HG02610 (cell line): ENCODE results near the gene PPME1.
"Not testable (repeated sequence)": the region's sequence is repeated elsewhere in the genome, so short reads cannot be mapped to it uniquely, and the experiment has no call there.

ENCODE experiments used
- ATAC-seq: cut with Tn5 transposase; IDR thresholded peaks from one replicate; pipeline ENCODE4 v1.9.1; 2021; ENCODE audit warnings: mild to moderate bottlenecking, moderate library complexity; ENCODE audit not compliant: unreplicated experiment

PPME1 gene, protein sequence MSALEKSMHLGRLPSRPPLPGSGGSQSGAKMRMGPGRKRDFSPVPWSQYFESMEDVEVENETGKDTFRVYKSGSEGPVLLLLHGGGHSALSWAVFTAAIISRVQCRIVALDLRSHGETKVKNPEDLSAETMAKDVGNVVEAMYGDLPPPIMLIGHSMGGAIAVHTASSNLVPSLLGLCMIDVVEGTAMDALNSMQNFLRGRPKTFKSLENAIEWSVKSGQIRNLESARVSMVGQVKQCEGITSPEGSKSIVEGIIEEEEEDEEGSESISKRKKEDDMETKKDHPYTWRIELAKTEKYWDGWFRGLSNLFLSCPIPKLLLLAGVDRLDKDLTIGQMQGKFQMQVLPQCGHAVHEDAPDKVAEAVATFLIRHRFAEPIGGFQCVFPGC

DNA sequence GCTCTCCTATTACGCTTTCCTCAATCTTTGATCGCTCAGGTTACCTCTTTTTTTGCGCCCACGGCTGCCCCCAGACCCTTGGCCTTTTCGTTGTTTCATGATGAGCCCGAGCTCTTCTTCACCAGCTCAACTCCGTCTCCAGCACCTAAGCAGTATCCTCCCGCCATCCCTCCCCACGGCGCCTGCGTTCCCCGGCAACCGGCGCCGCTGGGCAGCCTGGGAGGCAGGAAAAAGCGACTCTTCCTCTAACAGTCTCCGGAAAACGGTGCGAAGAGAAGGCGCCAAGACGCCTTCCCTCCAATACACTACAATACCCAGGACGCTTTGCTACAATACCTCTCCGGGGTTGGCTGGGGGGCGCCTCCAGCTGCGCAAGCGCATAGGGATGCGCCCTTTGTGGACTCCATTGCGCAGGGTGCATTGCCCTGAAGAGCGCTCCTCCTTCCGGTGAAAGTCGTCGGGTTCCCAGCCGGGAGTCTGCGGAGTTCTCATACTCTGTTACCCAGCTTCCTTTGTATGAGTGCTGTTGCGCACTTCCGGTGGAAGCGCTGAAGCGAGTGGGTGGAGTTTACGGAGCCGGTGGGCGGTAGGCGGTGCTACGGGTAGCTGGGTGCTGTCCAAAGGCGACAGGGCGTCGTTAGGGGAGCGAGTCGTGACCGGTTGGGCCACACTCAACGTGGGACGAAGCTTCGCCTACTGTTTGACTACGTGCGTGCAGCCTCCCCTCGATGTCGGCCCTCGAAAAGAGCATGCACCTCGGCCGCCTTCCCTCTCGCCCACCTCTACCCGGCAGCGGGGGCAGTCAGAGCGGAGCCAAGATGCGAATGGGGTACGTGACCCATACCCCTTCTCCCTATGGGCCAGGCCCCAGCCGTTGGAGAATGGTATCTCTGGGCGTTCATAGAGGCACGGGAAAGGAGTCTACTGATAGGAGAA lies at the start of gene PPME1, which contains the start of gene C2CD3:
PPME1 (plus strand) TSS at position 596 of the 936 bp plus-strand sequence; CDS start at position 729, 133 bp downstream.
C2CD3 (minus strand) TSS at position 309 of the 936 bp plus-strand sequence; CDS start at position 99, 210 bp downstream.
- peak; percentile 96 for ATAC-seq

DNA sequence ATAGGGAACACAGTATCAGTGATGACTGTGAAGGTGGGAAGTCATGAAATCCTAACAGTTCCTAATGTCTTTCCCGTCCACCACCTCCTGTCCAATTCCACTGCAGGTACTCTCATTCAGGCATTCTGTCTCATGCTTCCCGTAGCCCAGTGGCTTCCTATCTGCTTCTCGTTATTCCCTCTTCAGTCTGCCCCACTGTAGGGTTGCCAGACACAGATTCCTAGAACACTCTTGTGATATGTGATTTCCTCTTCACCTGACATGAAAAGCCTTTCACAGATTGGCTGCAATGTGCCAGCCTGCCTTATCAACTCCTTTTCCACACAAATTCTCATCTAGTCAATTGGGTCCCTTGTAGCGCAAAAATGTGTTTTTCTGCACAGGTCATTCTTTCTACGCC lies 49.3 kb upstream of the PPME1 start:
- ATAC-seq: no peak

DNA sequence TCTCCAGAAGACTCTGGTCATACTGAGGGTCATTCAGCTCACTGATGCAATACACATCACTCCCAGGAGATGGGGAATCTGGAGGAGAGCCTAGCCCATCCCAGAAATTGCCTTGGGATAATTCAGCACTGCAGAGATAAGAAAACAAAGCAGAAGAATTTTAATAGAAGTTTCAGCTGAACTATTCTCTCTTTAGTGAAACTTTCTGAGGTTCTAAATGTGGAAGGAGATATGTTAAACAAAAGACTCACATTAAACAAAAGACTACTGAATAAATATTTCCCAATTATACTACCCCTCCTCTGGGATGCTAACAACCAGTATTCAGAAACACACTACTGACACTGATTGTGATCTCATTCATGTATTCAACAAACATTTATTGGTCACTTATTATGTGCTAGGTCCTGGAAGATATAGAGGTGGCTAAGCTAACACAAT lies 48.1 kb upstream of the PPME1 start:
- no peak for ATAC-seq

DNA sequence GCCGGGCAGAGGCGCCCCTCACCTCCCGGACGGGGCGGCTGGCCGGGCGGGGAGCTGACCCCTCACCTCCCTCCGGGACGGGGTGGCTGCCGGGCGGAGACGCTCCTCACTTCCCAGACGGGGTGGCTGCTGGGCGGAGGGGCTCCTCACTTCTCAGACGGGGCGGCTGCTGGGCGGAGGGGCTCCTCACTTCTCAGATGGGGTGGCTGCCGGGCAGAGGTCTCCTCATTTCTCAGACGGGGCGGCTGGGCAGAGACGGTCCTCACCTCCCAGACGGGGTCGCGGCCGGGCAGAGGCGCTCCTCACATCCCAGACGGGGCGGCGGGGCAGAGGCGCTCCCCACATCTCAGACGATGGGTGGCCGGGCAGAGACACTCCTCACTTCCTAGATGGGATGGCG lies 42.0 kb upstream of the PPME1 start:
- ATAC-seq: not testable (repeated sequence)

DNA sequence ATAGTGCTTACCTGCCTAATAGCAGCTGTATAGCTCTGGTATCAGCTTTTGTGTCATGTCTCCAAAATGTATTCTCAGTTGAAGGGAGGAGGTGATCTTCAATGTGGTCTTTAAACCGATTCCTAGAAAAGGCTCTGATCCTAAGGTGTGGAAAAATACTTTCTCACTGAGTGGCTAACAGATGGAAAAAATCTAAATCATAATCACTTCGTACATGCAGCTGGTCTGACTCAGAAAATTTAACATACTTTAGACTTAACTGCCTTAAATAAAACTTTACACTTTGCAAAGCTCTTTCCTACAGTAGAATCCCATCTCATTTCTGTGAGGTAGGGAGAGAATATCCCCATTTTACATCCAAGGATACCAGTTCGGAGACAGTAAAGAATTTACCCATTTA lies 38.3 kb upstream of the PPME1 start:
- ATAC-seq: no peak

DNA sequence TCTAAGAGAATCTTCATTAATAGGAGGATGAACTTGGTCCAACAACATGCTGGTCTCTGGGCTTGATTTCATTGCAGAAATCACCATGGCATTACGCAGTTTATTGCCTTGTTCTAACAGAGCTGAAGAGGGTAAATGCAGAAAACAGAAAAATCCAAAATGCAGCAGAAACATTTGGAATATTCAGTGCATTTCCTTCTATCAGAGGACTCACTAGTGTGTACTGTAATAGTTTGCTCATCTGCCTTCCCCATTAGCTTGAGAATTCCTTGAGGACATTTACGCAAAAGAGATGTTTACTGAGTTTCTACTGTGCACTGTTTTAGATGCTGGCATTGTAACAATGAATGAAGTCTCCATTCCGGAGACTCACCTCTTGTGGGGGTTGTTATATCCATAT lies 37.7 kb upstream of the PPME1 start:
- ATAC-seq: no peak

DNA sequence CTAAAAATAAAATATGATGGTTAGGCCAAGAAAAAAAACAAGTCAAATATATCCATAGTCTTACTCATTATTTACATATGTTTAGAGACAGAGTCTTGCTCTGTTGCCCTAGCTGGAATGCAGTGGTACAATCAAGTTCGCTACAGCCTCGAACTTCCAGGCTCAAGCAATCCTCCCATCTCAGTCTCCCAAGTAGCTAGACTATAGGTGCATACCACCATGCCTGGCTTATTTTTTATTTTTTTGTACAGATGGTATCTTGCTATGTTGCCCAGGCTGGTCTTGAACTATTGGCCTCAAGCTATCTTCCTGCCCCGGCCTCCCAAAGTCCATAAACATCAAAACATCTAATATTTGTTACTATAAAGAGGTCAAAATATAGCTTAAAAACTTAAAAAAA lies 36.4 kb upstream of the PPME1 start:
- no peak for ATAC-seq

DNA sequence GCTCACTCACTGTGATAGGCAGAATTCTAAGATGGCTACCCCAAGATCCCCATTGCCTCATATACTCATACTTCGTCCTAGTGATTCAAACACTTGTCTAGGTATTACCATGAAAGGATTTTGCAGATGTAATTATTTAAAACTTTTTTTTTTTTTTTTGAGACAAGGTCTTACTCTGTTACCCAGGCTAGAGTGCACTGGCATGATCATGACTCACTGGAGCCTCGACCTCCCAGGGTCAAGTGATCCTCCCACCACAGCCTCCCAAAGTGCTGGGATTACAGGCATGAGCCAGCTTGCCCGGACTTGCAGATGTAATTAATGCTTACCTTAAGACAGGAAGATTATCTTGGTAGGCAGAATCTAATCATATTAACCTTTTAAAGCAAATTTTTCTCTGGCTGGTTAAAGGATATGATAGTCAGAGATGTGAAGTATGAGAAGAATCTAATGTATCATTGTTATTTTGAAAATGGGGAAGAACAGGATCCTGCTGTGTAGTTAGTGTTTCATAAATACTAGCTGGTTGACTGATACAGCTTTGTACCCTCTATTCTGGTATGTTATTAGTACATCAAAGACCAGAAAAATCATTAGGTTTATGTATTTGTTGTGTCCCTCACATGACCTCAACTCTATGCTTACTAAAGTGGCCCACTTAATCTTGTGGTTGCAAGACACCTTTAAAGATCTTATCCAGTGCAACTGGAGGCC lies 35.8 kb upstream of the PPME1 start:
- ATAC-seq: no peak

DNA sequence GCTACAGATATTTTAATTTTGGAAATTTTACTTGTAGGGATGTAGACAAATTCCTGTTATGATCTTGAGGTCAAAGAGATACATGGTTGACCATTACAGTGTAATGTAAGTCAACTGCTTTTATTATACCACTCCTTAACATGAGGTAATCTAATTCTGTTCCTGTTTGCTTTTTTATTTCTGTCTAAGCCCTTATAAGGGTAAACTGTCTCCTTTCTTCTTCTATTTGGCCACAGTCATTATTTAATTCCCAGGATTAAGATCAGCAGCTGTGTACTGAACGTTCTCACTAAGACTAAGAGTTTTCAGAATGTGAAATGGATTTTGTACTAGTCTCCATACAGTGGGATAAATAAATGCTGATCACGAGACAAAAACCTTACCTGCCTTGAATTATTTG lies 33.1 kb upstream of the PPME1 start:
- no peak for ATAC-seq

DNA sequence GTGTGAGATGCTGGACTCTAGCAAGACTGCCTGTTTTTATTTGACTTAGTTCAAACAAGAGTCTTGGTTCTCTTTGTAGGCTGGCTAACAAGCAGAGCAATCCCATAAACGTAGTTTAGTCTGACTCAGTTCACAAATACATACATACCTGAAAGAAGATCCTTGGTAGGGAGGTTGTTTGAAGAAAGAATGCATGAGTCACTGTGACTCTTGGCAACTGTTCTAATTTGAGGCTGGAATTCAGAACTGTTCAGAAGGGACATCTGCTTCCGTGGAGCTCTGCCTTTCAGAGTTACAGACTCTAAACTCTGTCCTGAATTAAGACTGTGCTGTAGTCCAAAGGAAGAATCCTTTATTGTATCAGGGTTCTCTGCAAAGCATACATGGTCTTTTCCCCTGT lies 32.5 kb upstream of the PPME1 start:
- ATAC-seq: no peak

DNA sequence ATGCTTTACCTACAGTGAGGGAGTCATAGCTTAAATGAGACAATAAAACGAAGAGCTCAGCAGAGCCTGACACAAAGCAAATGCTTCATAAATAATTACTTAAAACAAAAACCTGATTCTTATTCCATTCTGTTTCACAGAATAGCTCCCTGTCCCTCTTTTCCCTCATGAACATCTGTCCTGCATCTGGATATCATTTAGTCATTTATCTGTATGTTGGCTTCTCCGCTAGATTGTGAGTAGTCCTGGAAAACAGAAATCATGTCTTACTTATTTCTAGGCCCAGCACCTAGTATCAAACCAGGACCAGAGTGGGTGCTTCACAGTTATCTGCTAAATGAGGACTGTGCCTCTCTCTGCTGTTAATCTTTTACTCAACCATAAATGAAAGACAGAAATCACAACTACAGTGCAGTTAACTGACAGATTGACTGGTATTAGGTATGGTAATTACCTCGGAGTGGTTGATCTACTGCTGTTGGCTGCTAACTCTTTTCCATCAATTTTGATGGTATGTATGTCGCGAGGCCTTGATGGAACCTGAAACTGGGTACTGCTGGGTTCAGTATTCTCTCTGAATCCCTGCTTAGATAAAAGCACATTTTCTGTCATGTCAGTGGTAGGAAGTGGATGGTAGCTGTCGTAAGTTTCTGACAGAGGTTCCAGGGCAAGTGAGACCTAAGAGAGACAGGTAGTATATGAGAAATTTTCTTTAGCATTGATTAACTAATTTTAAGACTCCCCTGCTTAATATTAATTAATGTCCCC lies 31.8 kb upstream of the PPME1 start:
- ATAC-seq: no peak

DNA sequence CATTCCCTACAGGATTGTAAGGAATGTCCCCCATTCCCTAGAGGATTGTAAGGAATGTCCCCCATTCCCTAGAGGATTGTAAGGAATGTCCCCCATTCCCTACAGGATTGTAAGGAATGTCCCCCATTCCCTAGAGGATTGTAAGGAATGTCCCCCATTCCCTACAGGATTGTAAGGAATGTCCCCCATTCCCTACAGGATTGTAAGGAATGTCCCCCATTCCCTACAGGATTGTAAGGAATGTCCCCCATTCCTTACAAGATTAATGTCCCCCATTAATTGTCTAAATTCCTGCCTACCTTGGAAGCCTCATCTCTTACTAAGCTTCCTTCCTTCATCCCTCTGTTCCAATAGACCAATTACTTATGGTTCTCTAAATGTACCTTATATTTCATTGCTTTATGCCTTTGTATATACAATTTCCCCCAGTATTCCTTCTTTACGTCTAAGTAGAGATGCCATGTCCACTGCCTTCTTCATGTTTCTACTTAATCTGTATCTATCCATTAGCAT lies 31.1 kb upstream of the PPME1 start:
- not testable (repeated sequence) for ATAC-seq

DNA sequence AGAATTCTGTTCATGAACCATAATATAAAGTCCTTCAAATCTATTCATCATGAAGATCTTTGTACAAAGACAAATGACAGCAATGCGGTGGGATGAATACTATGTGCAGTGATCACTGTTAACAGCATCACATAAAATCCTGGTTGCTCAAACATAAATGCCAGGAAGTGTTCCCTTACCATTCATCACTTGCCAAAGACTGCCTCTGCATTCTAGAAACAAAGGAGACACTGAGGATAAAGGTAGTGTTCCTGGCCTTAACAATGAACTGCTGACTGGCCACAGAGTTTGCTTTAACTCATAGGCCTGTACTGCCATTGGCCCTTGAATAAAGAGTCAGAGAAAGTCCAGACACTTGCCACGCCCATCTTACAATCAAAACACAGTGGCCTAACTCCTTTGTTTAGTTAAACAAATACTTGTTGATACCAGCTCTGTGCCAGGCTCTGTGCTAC lies 29.8 kb upstream of the PPME1 start:
- no peak for ATAC-seq

DNA sequence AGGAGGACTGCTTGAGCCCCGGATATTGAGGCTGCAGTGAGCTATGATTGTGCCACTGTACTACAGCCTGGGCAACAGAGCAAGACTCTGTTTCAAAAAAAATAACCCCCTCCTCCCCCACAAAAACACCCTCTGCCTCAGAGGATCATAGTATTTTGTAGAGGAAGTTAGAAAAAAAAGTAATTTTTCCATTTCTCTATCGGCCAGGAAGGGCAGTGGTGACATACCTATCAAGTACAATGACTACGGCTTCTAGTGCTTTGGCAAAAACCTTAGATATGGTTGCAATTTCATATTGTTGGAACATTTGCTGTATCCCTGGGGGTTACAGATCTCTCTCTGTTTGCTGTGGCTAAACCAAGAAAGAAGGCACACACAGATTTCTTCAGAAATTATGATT lies 29.2 kb upstream of the PPME1 start:
- ATAC-seq: no peak

DNA sequence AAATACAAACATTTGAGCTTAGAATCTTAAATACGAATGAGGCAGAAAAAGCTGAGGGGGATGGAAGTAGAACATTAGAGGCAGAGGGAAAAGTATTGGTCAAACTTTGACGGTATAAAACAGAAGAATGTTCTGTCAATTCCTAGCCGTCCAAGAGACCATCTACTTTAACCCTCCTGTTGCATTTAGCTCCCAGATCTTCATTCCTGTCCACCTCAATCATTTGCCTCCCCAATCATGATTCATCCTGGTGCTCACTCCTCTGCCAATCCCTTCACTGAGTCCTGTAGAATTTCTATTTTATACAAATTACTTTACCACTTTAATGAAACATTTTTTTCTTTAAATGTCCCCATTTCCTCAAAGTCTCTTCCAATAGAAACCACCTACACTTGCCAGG lies 28.5 kb upstream of the PPME1 start:
- no peak for ATAC-seq

DNA sequence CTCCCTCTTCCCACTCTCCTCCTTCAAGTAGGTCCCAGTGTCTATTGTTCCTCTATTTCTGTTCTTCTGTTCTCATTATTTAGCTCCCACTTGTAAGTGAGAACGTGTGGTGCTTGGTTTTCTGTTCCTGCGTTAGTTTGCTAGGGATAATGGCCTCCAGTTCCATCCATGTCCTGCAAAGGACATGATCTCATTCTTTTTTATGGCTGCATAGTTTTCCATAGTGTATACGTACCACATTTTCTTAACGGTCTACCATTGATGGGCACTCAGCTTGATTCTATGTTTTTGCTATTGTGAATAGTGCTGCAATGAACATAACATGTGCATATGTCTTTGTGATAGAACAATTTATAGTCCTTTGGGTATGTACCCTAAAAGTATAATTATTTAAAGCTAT lies 26.5 kb upstream of the PPME1 start:
- ATAC-seq: no peak

DNA sequence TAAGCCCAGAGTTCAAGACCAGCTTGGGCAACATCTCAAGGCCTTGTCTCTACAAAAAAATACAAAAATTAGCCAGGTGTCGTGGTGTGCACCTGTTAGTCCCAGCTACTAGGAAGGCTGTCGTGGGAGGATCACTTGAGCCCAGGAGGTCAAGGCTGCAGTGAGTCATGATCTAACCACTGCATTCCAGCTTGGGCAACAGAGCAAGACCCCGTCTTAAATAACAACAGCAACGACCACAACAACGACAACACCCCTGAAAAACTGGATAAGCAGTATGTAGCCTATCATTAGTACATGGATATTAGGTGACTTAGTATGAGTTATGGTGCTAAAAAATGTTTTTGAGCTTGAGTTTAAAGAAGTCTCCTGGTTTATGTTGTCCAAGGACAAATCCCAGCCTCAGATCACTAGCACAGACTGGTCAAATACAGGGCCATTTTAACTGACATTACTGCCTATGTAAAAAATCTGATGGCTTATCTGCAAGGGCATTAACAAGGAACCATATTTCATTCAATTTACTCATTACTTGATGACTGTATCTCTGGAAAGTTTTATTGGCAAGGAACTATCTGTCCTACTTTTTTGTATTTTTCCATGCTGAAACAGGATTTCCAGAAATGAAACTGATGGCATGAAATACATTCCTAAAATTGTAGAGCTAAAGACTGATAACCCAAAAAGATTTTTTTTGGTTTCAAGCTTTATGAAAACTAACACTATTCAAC lies 23.7 kb upstream of the PPME1 start:
- ATAC-seq: no peak

DNA sequence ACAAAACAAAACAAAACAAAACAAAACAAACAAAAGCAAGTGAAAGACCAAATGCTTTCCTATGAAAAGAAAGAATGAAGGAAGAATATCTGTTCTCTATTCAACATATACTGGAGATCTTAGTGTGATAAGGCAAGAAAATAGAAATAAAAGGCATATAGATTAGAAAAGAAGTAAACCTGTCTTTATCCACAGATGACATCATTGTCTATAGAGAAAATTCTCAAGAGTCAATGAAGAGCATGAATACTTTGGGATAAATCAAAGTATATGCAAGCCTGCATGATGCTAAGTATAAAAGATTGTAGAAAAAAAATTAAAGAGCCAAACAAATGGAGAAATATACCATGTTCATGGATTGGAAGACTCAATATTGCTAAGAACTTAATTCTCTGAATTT lies 17.9 kb upstream of the PPME1 start:
- ATAC-seq: no peak

DNA sequence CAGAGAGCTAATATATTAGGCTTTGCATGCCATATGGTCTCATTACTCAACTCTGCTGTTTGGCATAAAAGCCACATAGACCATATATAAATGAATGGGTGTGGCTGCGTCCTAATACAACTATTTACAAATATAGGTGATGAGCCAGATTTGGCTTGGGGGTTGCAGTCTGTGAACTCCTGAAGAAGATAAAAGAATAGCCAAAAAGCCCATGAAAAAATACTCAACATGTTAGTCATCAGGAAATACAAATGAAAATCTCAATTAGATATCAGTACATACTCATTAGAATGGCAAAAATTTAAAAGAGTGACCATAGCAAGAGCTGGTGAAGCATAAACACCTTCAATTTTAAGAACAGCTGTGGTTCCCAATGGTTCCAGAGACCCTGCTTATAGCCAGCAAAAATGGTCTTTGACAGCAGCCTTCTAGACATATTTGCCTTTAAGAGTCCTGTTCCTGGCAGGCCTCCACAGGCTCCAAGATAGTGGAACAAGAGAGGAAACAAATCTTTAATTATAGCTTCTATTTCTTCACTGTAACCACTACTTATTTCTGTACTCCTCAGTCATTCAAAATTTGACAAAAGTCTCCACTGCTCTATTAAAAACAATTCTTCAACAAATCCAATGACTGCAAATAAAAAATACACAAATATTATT lies 16.3 kb upstream of the PPME1 start:
- ATAC-seq: no peak
